ENCODE data around the gene PUS7L. TPM values are rescaled to one million over a fixed set of nuclear protein-coding genes. Genes with fewer than 3 reads are reported as not detected.

Gene PUS7L
- total RNA-seq, 1 donor from 2014 or later: 12.6 TPM

GRCh38 chr12:43766291-43766690, 7.7 kb upstream of the PUS7L start:
- no peak overlapping the region for H3K4me3 ChIP-seq (ENCODE audit: low read depth, low read length)
- H3K36me3 ChIP-seq (ENCODE audit: control insufficient read depth, insufficient read depth, low read length): no peaks in the 10 kb centered on the region
- TF ChIP-seq, protein P1, sequence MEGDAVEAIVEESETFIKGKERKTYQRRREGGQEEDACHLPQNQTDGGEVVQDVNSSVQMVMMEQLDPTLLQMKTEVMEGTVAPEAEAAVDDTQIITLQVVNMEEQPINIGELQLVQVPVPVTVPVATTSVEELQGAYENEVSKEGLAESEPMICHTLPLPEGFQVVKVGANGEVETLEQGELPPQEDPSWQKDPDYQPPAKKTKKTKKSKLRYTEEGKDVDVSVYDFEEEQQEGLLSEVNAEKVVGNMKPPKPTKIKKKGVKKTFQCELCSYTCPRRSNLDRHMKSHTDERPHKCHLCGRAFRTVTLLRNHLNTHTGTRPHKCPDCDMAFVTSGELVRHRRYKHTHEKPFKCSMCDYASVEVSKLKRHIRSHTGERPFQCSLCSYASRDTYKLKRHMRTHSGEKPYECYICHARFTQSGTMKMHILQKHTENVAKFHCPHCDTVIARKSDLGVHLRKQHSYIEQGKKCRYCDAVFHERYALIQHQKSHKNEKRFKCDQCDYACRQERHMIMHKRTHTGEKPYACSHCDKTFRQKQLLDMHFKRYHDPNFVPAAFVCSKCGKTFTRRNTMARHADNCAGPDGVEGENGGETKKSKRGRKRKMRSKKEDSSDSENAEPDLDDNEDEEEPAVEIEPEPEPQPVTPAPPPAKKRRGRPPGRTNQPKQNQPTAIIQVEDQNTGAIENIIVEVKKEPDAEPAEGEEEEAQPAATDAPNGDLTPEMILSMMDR (IDR thresholded peaks at IDR 0.05; ENCODE audit: insufficient read depth, low read length, severe bottlenecking): no peak
- peak; percentile 10 for DNase-seq (ENCODE audit: low read depth)
- H3K27me3 ChIP-seq (ENCODE audit: control insufficient read depth, insufficient read depth, low read length): no peaks in the 10 kb centered on the region
- no peak for FAIRE-seq

DNA sequence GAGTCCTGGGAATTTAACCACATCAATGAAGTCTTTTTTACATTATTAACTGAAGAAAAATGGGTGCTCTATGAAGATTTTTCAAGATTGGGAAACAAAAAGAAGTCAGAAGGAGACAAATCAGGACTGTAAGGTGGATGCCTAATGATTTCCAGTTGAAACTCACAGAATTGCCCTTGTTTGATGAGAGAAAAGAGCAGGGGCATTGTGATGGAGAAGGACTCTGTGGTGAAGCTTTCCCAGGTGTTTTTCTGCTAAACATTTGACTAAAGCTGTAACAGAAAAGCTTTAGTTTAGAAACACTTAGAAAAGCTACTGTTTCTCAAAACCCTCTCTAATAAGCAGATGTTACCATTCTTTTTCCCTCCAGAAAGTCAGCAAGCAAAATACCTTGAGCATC, 5.9 kb upstream of the PUS7L start:
- no peaks in the 10 kb centered on the region for H3K36me3 ChIP-seq (ENCODE audit: control insufficient read depth, insufficient read depth, low read length)
- TF ChIP-seq, protein P1 (IDR thresholded peaks at IDR 0.05; ENCODE audit: insufficient read depth, low read length, severe bottlenecking): no peak
- H3K4me3 ChIP-seq (ENCODE audit: low read depth, low read length): no peak overlapping the region
- FAIRE-seq (no peak), DNase-seq (ENCODE audit: low read depth) (no peak)
- no peaks in the 10 kb centered on the region for H3K27me3 ChIP-seq (ENCODE audit: control insufficient read depth, insufficient read depth, low read length)

- FAIRE-seq (no peak), DNase-seq (ENCODE audit: low read depth) (no peak)
- H3K27me3 ChIP-seq (ENCODE audit: control insufficient read depth, insufficient read depth, low read length): no peaks in the 10 kb centered on the region
- no peak overlapping the region for H3K4me3 ChIP-seq (ENCODE audit: low read depth, low read length)
- TF ChIP-seq, protein P1 (IDR thresholded peaks at IDR 0.05; ENCODE audit: insufficient read depth, low read length, severe bottlenecking): no peak
- H3K36me3 ChIP-seq (ENCODE audit: control insufficient read depth, insufficient read depth, low read length): no peaks in the 10 kb centered on the region
Observed at GRCh38 chr12:43763769-43764168, 5.2 kb upstream of the PUS7L start.

DNA sequence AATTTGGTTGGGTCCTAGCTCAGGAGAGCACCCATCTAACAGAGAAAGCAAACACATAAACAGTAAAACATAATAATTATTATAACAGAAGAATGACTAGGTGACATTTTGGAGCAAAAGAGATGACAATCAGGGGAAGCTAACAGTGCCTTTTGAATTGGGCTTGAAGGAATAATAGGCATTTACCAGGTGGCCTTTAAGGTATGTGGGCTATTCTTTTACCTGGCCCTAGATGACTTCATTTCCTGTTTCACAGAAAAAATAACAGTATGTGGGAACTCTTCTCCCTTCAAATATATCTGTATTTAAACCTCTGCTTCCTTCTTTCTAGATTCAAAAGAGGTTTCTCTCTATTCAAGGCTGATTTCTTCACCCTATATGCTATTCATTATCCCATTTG, 4.0 kb upstream of the PUS7L start:
- TF ChIP-seq, protein P1 (IDR thresholded peaks at IDR 0.05; ENCODE audit: insufficient read depth, low read length, severe bottlenecking): no peak
- Histone ChIP-seq H3K4me3 (ENCODE audit: low read depth, low read length) (no peak overlapping the region), H3K36me3 (ENCODE audit: control insufficient read depth, insufficient read depth, low read length) (no peaks in the 10 kb centered on the region), H3K27me3 (ENCODE audit: control insufficient read depth, insufficient read depth, low read length) (no peaks in the 10 kb centered on the region)
- FAIRE-seq: no peak
- DNase-seq (ENCODE audit: low read depth): peak; percentile 26

- TF ChIP-seq, protein P1 (IDR thresholded peaks at IDR 0.05; ENCODE audit: insufficient read depth, low read length, severe bottlenecking): no peak
- DNase-seq (ENCODE audit: low read depth) (no peak), FAIRE-seq (no peak)
- no peaks in the 10 kb centered on the region for H3K27me3 ChIP-seq (ENCODE audit: control insufficient read depth, insufficient read depth, low read length)
- no peaks in the 10 kb centered on the region for H3K36me3 ChIP-seq (ENCODE audit: control insufficient read depth, insufficient read depth, low read length)
- no peak overlapping the region for H3K4me3 ChIP-seq (ENCODE audit: low read depth, low read length)
Observed at GRCh38 chr12:43761500-43761899, 2.9 kb upstream of the PUS7L start.

GRCh38 chr12:43760396-43760795, 1.8 kb upstream of the PUS7L start:
- Histone ChIP-seq H3K36me3 (ENCODE audit: control insufficient read depth, insufficient read depth, low read length) (no peaks in the 10 kb centered on the region), H3K4me3 (ENCODE audit: low read depth, low read length) (no peak overlapping the region)

More at GRCh38 chr12:43760396-43760795, 1.8 kb upstream of the PUS7L start:
- DNase-seq (ENCODE audit: low read depth) (no peak), FAIRE-seq (no peak)
- TF ChIP-seq, protein P1 (IDR thresholded peaks at IDR 0.05; ENCODE audit: insufficient read depth, low read length, severe bottlenecking): no peak
- H3K27me3 ChIP-seq (ENCODE audit: control insufficient read depth, insufficient read depth, low read length): no peaks in the 10 kb centered on the region
